Lung (tissue), 12 donors: ENCODE data around the gene LAMP1. TPM values are rescaled to one million over a fixed set of nuclear protein-coding genes. Genes with fewer than 3 reads are reported as not detected.

Experiments
- ATAC-seq: fragments of 200-7000 bp; cut with Tn5 transposase; one replicate; pipeline ENCODE4 v1.9.1; 2020; ENCODE audit warnings: moderate number of reproducible peaks; ENCODE audit not compliant: insufficient read depth, low FRiP score
- DNase-seq, 3 donors: peaks; one replicate each; pipeline ENCODE4 v3.0.0-alpha.2; 2013 to 2017
- H3K27ac ChIP-seq, 2 donors: one replicate each; pipeline ENCODE4 v1.5.1; 2013; ENCODE audit warnings: mild to moderate bottlenecking in 2 of 2, moderate library complexity in 2 of 2, control low read depth in 1 of 2, inconsistent platforms in 1 of 2, low read depth in 1 of 2, low read length in 1 of 2
- H3K27me3 ChIP-seq, 3 donors: one replicate each; pipeline ENCODE4 v1.5.1; 2013; ENCODE audit warnings: low read length in 2 of 3; ENCODE audit not compliant: control insufficient read depth in 3 of 3, insufficient read depth in 3 of 3
- H3K36me3 ChIP-seq, 4 donors: one replicate each; pipeline ENCODE4 v1.5.1; 2013; ENCODE audit warnings: low read length in 4 of 4, mild to moderate bottlenecking in 1 of 4, moderate library complexity in 1 of 4; ENCODE audit not compliant: control insufficient read depth in 4 of 4, insufficient read depth in 4 of 4
- H3K4me1 ChIP-seq, 5 donors: one replicate each; pipeline ENCODE4 v1.5.1; 2013; ENCODE audit warnings: low read length in 5 of 5, mild to moderate bottlenecking in 2 of 5, moderate library complexity in 1 of 5; ENCODE audit not compliant: control insufficient read depth in 5 of 5, insufficient read depth in 5 of 5
- H3K4me3 ChIP-seq: one replicate; pipeline ENCODE4 v1.5.1; 2013; ENCODE audit warnings: mild to moderate bottlenecking, control low read depth, moderate library complexity
- H3K9ac ChIP-seq, 2 donors: one replicate each; pipeline ENCODE4 v1.5.1; 2013; ENCODE audit warnings: low read length in 2 of 2, control low read depth in 1 of 2; ENCODE audit not compliant: insufficient read depth in 1 of 2
- H3K9me3 ChIP-seq, 4 donors: one replicate each; pipeline ENCODE4 v1.5.1; 2013; ENCODE audit warnings: low read length in 3 of 4, mild to moderate bottlenecking in 1 of 4, moderate library complexity in 1 of 4; ENCODE audit not compliant: control insufficient read depth in 4 of 4, insufficient read depth in 3 of 4
- CTCF ChIP-seq: IDR thresholded peaks from 2 replicates; pipeline ENCODE4 v1.5.1; 2012; ENCODE audit warnings: mild to moderate bottlenecking; ENCODE audit errors: control extremely low read depth, extremely low read depth
- WGBS, 2 donors: extraction: QIAGEN DNeasy Blood & Tissue Kit; methylation state at CpG; one replicate each; pipeline ENCODE4 v1.1.7; 2013; 5-methylcytosine and 5-hydroxymethylcytosine counted together
- polyA plus RNA-seq, 2 donors: library from polyadenylated mRNA; stranded (reverse); fragments of 200-250 nt; gene quantifications; one replicate each; pipeline ENCODE4 v1.2.1, GENCODE V29; 2013
- total RNA-seq, 2 donors: library from RNA; depleted of rRNA in 1 of 2; stranded (reverse); fragments of >200 nt in 1 of 2; gene quantifications; one replicate each; pipeline ENCODE4 v1.2.1, GENCODE V29; 2014 to 2021
- donor health status: control.
- donor health status: control.
- donor health status: Bipolar disorder and iron deficiency.
- donor health status: healthy.
- donor health status: DM: yes; HTN: yes; CAD: no.

LAMP1 gene
- total and polyA plus RNA-seq, 4 donors, result 76.8 to 320 (median 150) TPM

- ATAC-seq (no peak), DNase-seq (no peak)
- Histone ChIP-seq H3K9me3 (no peaks in the 10 kb centered on the region), H3K27me3 (no peaks in the 10 kb centered on the region), H3K4me1 (peaks cover 0 to 3% (median 0%) of the 10 kb centered on the region in 5 donors), H3K4me3 (no peak overlapping the region), H3K27ac (no peak overlapping the region), H3K36me3 (no peaks in the 10 kb centered on the region), H3K9ac (no peak overlapping the region)
- WGBS, 2 donors, result 64 to 69% methylated on average over 4 of the region's 4 CpGs
- no peak for TF ChIP-seq CTCF
Measured at GRCh38 chr13:113356596-113356995, 59.6 kb downstream of the LAMP1 start.

DNA sequence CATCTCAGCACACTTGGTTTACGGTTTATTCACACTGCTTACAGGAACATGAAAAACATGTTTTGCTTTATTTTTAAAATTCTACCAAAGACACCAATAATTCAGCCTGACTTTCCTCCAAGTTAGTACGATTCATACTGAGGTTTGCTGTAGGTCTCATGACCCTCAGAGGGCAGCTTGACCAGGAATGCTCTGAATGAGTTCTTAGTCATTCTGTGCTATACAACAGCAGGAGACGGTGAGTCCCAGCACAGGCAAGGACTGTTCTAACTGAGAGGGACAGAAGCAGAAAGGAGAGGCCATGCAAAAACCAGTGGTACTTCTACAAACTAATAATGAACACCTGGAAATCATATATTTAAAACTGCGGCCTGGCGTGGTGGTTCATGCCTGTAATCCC lies 60.5 kb downstream of the LAMP1 start:
- Histone ChIP-seq H3K27ac (no peak overlapping the region), H3K27me3 (no peaks in the 10 kb centered on the region), H3K36me3 (no peaks in the 10 kb centered on the region), H3K4me1 (no peaks in the 10 kb centered on the region), H3K9me3 (no peaks in the 10 kb centered on the region), H3K9ac (no peak overlapping the region), H3K4me3 (no peak overlapping the region)
- DNase-seq (no peak), ATAC-seq (no peak)
- WGBS, 2 donors, result 91 to 96% methylated on average over 5 of the region's 5 CpGs
- no peak for TF ChIP-seq CTCF

DNA sequence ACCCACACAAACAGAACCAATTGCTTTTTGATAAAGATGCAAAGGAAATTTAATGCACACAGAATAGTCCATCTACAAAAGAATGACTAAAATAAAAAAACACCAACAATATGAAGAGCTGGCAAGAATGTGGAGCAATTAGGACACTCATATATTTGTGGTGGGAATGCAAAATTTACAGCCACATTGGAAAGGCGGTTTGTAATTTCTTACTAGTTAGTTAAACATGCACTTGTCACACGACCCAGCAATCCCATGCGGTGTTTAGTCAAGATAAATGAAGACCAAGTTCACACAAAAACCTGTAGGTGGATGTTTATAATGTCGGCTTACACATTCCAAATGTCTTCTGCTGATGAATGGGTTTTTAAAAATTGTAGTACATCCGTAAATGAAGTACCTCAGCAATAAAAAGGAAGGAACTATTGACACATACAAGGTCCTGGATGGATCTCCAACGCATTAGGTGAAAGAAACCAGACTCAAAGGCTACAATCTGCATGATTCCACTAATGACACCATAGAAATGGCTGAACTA lies 61.7 kb downstream of the LAMP1 start:
- Histone ChIP-seq H3K9ac (no peak overlapping the region), H3K27ac (no peak overlapping the region), H3K27me3 (no peaks in the 10 kb centered on the region), H3K4me3 (no peak overlapping the region), H3K9me3 (no peaks in the 10 kb centered on the region), H3K36me3 (no peaks in the 10 kb centered on the region), H3K4me1 (no peaks in the 10 kb centered on the region)
- DNase-seq, result no peak
- ATAC-seq, result no peak
- 61 to 68% methylated on average over 6 of the region's 6 CpGs for WGBS, 2 donors
- TF ChIP-seq CTCF, result no peak

DNA sequence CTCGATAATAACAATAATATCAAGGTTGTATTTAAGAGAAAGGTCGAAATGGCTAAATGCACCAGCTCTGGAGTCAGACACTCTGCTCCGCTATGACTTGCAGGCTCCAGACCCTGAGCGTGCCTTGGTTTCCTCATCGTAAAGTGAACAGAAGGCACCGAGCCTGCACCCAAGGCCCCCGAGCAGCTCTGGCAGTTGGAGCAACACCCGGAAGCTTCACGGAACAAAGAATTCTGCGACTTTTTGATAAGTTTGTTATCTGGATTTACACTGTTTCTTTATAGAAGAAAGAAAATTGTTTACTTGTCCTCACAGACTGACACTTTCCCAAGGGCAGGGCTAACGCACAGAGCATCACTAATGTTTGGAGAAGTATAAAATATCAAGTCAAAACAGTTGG lies 62.5 kb downstream of the LAMP1 start:
- Histone ChIP-seq H3K4me3 (no peak overlapping the region), H3K27ac (no peak overlapping the region), H3K36me3 (no peaks in the 10 kb centered on the region), H3K9me3 (no peaks in the 10 kb centered on the region), H3K27me3 (no peaks in the 10 kb centered on the region), H3K4me1 (no peaks in the 10 kb centered on the region), H3K9ac (no peak overlapping the region)
- no peak for TF ChIP-seq CTCF
- 90 to 91% methylated on average over 11 of the region's 11 CpGs for WGBS, 2 donors
- DNase-seq (no peak), ATAC-seq (no peak)
